HG03439 (cell line): ENCODE results near the gene SLC9A4.
"Not testable (repeated sequence)": the region's sequence is repeated elsewhere in the genome, so short reads cannot be mapped to it uniquely, and the experiment has no call there.

ENCODE experiments used
- ATAC-seq: cut with Tn5 transposase; IDR thresholded peaks from one replicate; pipeline ENCODE4 v1.9.1; 2021; ENCODE audit warnings: mild to moderate bottlenecking, moderate library complexity; ENCODE audit not compliant: unreplicated experiment

Gene SLC9A4

DNA sequence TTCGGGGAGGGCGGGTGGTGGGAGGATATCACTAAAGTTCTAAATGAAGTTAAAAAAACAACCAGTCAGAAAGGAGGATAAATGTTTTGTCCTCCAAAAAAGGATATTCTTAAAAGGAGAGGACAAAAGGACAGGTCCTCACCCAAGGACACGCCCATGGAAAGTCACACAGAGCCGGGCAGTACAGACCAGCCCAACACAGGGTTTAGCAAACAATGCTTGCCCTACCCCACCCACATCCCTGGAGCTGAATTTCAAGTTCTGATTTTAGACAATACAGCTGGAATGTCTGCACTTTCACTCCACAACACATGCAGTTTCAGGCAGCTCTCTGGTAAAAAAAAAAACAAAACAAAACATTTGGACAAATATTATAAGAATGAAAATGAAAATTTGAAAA lies 67.9 kb downstream of the SLC9A4 start:
- ATAC-seq, result no peak

DNA sequence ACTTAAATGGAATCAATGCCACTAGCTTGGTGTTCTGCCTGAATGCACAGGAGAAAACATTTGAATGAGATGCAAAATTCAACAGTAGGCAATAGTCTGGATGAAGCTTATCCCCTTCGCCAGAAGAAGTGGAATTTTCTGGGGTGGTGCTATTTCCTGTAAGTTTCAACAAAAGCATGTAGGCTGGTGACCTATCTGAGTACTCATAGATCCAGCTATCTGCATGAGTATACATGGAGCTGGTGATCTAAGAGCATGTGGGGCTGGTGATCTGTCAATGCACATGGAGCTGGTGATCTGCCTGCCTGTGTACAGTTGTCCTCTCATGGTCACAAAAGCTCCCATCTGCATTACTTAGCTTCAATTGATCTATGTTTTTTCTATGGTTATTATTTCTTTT lies 71.2 kb downstream of the SLC9A4 start:
- ATAC-seq, result no peak

DNA sequence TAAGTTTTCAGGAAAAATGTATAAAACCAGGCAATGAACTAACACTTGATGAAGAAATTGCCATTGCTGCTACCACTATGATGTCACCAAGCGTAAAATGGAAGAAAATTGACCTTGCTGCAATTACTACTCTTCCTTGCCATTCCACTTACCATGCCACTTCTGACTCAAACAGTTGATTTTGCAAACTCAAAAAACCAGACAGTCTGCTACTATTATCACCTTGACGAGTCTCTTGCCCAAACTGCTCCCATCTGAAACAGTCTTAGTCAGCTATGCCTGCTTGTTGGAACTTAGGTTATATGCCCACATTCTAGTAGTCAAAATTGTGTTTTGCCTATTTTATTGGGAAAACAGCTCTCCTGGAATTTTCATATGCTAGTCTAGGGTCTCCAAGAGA lies 74.4 kb downstream of the SLC9A4 start:
- no peak for ATAC-seq

DNA sequence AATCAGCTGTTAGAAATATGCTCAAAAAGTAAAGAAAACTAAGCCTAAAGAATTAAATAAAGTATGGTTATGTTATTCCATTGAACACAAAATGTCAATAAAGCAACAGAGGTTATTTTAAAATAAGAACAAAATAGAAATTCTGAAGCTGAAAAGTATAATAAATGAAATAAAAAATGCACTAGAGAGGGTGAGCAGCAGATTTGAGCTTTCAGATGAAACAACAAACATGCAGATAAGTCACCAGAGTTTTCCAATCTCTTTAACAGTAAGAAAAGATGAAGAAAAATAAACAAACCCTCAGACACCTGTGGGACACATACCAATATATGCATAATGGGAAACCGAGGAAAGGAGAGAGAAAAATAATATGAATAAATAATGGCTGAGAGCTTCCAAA lies 76.0 kb downstream of the SLC9A4 start:
- no peak for ATAC-seq

DNA sequence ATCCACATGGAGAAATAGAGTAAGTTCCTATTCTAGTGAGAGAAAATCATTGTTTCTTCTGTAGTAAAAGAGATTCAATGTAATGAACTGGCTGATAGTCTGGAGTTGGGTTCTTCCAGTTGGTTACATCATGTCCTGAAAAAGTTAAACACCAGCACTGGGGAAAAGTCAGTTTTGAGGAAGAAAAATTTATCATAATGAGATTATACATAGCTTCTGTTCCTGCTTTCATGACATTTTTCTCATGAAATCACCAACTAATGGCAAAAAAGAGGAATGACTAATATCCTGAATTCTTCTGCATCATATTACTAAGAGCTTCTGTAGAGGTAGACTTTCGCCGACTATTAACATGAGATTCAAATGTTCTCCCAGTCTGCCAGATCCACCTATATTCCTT lies 77.1 kb downstream of the SLC9A4 start:
- ATAC-seq, result no peak

DNA sequence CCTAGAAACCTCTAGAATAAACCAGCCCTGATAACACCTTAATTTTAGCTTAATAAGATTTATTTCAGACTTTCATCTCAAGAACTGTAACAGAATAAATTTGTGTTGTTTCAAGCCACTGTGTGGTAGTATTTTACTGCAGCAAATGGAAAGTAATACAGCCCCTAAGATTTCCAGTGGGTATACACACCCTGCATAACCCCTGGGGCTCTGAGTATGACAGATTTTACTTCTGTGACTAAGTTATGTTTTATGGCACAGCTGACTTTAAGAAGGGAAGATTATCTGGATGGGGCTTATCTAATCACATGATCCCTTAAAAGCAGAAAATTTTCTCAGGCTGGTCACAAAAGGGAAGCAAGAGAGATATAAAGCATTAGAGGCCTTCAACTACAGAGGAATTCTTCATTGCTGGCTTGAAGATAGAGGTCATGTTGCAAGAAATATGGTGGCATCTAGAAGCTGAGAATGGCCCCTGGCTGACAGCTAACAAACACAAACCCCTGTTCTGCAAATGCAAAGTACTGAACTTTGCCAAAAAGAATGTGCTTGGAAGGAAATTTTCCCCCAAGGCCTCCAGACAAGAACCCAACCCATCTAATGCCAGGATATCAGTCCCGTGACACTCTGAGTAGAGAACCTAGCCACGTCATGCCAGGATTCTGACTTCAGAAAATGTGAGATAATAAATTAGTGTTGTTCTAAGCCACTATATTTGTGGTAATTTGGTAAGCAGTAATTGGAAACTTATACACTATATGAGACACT lies 78.5 kb downstream of the SLC9A4 start:
- no peak for ATAC-seq

DNA sequence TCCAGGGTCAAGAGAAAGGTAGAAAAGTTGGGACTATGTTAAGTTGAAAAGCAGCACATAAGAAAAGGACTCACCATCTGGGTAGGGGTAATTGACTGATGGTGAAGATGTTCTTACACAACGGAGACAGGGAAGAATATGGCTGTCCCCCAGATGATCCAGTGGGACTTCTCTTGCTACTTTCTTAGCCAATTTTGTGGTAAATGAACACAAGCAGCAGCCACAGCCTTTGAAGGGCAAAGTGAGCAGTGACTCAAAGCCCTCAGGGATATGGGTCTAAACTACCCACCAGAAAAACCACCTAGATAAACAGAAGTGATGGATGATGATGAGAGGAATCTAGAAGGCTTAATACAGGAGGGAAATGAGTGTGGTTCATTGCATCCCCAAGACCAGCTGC lies 80.6 kb downstream of the SLC9A4 start:
- no peak for ATAC-seq

DNA sequence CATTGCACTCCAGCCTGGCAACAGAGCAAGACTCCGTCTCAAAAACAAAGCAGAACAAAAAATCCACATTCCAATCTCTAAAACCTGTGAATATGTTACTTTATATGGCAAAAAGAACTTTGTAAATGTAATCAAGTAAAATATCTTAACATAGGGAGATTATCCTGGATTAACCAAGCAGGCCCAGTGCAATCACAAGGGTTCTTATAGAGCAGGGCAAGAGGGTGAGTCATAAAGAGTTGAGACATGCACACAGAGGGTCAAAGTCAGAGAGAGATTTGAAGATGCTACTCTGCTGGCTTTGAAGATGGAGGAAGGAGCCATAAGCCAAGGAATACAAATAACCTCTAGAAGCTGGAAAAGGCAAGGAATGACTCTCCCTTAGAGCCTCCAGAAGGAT lies 85.4 kb downstream of the SLC9A4 start:
- no peak for ATAC-seq

DNA sequence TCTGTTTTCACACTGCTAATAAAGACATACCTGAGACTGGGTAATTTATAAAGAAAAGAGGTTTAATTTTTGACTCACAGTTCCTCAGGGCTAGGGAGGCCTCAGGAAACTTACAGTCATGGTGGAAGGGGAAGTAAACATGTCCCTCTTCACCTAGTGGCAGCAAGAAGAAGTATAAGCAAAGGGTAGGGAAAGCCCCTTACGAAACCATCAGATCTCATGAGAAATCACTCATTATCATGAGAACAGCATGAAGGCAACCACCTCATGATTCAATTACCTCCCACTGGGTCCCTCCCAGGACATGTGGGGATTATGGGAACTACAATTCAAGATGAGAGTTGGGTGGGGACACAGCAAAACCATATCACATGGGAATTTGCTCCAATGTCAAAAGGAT lies 89.5 kb downstream of the SLC9A4 start:
- ATAC-seq, result not testable (repeated sequence)

DNA sequence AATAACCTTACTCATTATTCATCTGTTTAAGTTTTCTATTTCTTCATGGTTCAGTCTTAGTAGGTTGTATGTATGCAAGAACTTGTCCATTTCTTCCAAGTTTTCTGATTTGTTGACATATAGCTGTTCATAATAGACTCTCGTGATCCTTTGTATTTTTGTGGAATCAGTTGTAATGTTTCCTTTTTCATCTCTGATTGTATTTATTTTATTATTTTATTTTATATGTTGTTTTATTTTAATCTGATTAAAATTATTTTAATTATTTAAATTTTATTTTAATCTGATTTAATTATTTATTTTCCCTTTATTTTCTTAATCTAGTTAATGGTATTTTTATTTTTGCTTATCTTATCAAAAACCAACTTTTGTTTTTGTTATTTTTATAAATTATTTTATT lies 102.9 kb downstream of the SLC9A4 start:
- no peak for ATAC-seq

DNA sequence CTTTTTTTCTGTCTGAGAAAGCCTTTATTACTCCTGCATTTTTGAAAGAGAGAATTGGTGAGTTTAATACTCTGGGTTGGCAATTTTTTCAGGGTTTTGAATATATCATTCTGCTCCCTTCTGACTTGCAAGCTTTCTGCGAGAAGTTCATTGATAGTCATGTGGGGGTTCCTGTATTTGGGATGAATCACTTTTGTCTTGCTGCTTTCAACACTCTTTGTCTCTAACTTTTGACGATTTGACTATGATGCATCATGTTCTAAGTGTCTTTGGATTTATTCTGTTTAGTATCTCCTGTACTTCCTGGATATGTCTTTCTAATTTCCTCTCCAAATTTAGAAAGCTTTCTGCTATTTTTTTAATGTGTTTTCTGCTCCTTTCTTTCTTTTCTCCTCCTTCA lies 105.3 kb downstream of the SLC9A4 start:
- no peak for ATAC-seq

DNA sequence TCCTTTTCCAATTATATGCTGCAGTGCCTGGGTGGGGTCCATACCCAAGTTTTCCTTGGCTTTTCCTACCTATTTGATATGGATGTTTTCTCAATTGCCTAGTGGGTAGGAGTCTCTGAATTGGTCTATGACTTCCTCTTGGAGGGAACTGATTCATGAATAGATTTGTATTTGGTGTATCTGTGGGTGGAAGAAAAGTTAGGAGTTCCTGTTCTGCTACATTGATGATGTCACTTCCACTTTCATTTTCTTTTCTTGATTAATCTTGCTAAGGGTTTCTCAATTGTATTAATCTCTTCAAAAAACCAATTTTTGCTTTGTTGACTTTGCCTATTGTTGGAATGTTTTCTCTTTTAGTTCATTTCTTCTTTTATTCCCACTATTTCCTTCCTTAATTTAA lies 108.9 kb downstream of the SLC9A4 start:
- ATAC-seq, result no peak

DNA sequence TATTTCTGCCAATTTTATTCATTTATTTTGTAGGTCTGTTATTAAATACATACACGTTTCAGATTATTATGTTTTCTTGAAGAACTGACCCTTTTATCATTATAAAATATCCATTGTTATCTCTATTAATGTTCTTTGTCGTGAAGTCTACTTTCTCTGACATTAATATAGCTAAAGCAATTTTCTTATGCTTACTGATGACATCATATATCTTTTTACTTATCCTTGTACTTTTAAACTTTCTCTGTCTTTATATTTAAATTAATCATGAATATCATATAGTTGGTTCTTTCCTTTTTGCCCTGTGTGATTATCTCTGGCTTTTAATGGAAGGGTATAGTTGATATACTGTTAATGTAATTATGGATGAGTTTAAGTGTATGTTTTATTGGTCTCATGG lies 109.8 kb downstream of the SLC9A4 start:
- ATAC-seq, result no peak
